GM12875 (cell line): ENCODE measurements around the gene CNTN6.
"Not testable (repeated sequence)": the region's sequence is repeated elsewhere in the genome, so short reads cannot be mapped to it uniquely, and the experiment has no call there.

Source experiments
- H3K4me3 ChIP-seq: one replicate; pipeline ENCODE4 v1.5.1; 2011; ENCODE audit warnings: low read depth, low read length, control low read depth
- TF ChIP-seq, protein P1 (sequence below): IDR thresholded peaks from 2 replicates; pipeline ENCODE4 v1.5.1; 2011; ENCODE audit warnings: low read depth, mild to moderate bottlenecking, control low read depth, inconsistent platforms, low read length, moderate library complexity, borderline replicate concordance; ENCODE audit not compliant: insufficient read depth

Gene CNTN6

DNA sequence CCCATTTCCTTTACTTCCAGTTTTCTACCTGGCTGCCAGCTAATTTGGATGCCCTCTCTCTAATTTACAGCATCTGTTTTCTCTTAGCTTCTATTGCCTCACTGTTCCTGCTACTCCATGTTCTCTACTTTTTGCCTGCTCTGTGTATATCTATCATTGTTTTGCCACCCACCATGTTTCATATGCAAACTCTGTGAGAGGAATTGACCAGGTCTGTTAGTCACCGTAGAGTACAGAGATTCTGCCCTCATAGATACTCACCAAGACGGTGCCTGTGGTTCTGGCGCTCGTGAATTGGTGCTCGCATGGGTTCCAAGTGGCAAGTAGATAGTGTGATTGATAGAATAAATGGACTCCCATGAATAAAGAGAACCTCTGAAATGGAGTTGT lies 288.8 kb downstream of the CNTN6 start:
- TF ChIP-seq, protein P1, sequence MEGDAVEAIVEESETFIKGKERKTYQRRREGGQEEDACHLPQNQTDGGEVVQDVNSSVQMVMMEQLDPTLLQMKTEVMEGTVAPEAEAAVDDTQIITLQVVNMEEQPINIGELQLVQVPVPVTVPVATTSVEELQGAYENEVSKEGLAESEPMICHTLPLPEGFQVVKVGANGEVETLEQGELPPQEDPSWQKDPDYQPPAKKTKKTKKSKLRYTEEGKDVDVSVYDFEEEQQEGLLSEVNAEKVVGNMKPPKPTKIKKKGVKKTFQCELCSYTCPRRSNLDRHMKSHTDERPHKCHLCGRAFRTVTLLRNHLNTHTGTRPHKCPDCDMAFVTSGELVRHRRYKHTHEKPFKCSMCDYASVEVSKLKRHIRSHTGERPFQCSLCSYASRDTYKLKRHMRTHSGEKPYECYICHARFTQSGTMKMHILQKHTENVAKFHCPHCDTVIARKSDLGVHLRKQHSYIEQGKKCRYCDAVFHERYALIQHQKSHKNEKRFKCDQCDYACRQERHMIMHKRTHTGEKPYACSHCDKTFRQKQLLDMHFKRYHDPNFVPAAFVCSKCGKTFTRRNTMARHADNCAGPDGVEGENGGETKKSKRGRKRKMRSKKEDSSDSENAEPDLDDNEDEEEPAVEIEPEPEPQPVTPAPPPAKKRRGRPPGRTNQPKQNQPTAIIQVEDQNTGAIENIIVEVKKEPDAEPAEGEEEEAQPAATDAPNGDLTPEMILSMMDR, result no peak
- no peak overlapping the region for H3K4me3 ChIP-seq

DNA sequence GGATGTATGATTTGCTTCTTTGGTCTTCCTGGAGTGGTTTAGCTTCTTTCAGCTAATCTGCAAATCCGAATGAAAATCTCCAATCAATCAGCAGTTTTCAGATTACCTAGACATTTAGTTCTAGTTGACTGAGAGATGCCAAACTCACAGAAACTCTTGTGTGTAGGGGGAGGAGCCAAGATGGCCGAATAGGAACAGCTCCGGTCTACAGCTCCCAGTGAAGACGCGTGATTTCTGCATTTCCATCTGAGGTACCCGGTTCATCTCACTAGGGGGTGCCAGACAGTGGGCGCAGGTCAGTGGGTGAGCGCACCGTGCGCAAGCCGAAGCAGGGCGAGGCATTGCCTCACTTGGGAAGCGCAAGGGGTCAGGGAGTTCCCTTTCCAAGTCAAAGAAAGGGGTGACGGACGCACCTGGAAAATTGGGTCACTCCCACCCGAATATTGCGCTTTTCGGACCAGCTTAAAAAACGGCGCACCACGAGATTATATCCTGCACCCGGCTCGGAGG lies 294.6 kb downstream of the CNTN6 start:
- not testable (repeated sequence) for H3K4me3 ChIP-seq

GRCh38 chr3:1394188-1394587 lies 301.4 kb downstream of the CNTN6 start:
- TF ChIP-seq, protein P1, result no peak
- no peak overlapping the region for H3K4me3 ChIP-seq

DNA sequence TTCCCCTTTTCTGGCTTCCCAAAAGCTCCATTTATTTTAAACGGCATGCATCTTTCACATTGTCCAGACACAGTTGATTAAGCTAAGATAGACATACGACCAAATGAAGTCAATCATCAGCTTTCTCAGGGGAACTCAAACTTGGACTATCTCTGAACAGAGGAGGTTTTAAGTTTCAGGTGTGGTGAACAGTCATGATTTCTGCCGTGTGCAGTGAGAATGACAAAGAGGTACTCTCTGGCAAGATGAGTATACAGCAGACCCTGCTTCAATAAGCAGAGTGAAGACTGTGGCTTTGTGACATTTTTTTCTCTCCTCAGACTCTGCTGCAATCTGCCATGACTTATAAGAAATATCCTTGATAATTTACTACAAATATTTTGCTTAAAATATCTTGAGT lies 307.7 kb downstream of the CNTN6 start:
- H3K4me3 ChIP-seq, result no peak overlapping the region
- TF ChIP-seq, protein P1, result no peak

DNA sequence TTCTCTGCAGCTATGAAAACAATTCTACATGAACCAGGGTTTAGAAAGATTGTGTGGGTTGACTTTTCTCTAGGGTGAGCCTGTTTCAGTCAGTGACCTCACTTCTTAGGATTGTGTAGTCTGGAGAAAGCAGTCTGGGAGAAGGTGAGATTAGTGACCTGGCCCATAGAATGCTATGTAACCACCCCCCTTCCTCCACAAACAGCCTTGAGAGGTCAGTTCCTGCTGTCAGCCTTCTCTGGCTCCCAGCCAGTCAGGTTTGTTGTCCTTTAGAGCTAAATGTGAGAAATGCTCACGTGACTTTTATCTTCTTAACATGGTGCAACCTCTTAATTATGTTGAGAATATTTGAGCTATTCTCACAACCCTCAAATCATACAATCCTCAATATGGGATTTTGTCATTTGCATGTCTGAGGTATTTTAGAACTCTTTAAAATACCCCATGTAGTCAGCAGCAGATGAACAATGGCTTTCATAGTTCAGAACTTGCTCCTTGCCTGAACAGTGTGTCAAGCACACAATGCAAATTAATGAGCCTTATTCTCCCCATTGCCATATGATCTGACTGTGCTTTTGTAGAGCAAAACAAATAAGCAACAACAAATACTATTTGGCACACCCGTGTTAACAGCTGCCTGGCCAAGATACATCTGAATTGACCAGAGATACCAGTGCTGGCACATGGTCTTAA lies 311.6 kb downstream of the CNTN6 start:
- H3K4me3 ChIP-seq, result no peak overlapping the region
- TF ChIP-seq, protein P1, result no peak

DNA sequence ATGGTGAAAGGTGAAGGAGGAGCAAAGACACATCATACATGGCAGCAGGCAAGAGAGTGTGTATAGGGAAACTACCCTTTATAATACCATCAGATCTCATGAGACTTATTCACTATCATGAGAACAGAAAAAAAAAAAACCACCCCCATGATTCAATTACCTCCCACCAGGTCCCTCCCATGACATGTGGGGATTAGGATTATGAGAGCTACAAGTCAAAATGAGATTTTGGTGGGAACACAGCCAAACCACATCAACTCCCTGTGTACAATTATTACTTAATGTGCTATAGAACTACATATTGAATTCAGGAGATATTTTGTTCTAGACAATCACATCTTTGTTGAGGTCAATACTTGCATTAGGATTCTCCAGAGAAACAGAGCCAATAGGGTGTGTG lies 313.4 kb downstream of the CNTN6 start:
- no peak overlapping the region for H3K4me3 ChIP-seq
- TF ChIP-seq, protein P1, result no peak

GRCh38 chr3:1421577-1421976 lies 328.8 kb downstream of the CNTN6 start:
- TF ChIP-seq, protein P1, result no peak
- no peak overlapping the region for H3K4me3 ChIP-seq
